ENCODE results near the gene SCTR.

The SCTR gene

GRCh38 chr2:119523952-119524694 is at the start of gene SCTR:
Gene SCTR, minus strand, starts transcription at chr2:119524483. Its CDS starts 257 bp downstream, at chr2:119524226.
- no peak for DNase-seq (ENCODE audit: extremely low read depth in 1 of 2, low read depth in 1 of 2)

- no peak for DNase-seq (ENCODE audit: extremely low read depth in 1 of 2, low read depth in 1 of 2)
Measured at GRCh38 chr2:119567292-119567691, 43.0 kb upstream of the SCTR start.

GRCh38 chr2:119565481-119565880 is 41.2 kb upstream of the SCTR start:
- no peak for DNase-seq (ENCODE audit: extremely low read depth in 1 of 2, low read depth in 1 of 2)

GRCh38 chr2:119553687-119554344 is 29.5 kb upstream of the SCTR start:
- no peak for DNase-seq (ENCODE audit: extremely low read depth in 1 of 2, low read depth in 1 of 2)

GRCh38 chr2:119552902-119553301 is 28.6 kb upstream of the SCTR start:
- no peak for DNase-seq (ENCODE audit: extremely low read depth in 1 of 2, low read depth in 1 of 2)

GRCh38 chr2:119550856-119551255 is 26.6 kb upstream of the SCTR start:
- DNase-seq (ENCODE audit: extremely low read depth in 1 of 2, low read depth in 1 of 2), result no peak

GRCh38 chr2:119550346-119550745 is 26.1 kb upstream of the SCTR start:
- DNase-seq (ENCODE audit: extremely low read depth in 1 of 2, low read depth in 1 of 2), result no peak

- no peak for DNase-seq (ENCODE audit: extremely low read depth in 1 of 2, low read depth in 1 of 2)
Measured at GRCh38 chr2:119549241-119549640, 25.0 kb upstream of the SCTR start.

GRCh38 chr2:119548516-119549120 is 24.3 kb upstream of the SCTR start:
- DNase-seq (ENCODE audit: extremely low read depth in 1 of 2, low read depth in 1 of 2), result no peak

GRCh38 chr2:119546447-119546767 is 22.1 kb upstream of the SCTR start:
- DNase-seq (ENCODE audit: extremely low read depth in 1 of 2, low read depth in 1 of 2), result no peak

- no peak for DNase-seq (ENCODE audit: extremely low read depth in 1 of 2, low read depth in 1 of 2)
Measured at GRCh38 chr2:119545754-119546446, 21.6 kb upstream of the SCTR start.

- DNase-seq (ENCODE audit: extremely low read depth in 1 of 2, low read depth in 1 of 2), result no peak
Measured at GRCh38 chr2:119544939-119545475, 20.7 kb upstream of the SCTR start.

GRCh38 chr2:119544075-119544938 is 20.0 kb upstream of the SCTR start, which contains the start of gene CFAP221:
Gene CFAP221, plus strand, starts transcription at chr2:119544449. Its CDS starts 1,683 bp downstream, at chr2:119546132.
- DNase-seq (ENCODE audit: extremely low read depth in 1 of 2, low read depth in 1 of 2), result no peak

- DNase-seq (ENCODE audit: extremely low read depth in 1 of 2, low read depth in 1 of 2), result no peak
Measured at GRCh38 chr2:119541476-119541875, 17.2 kb upstream of the SCTR start.

- DNase-seq (ENCODE audit: extremely low read depth in 1 of 2, low read depth in 1 of 2), result no peak
Measured at GRCh38 chr2:119537792-119538191, 13.5 kb upstream of the SCTR start.

GRCh38 chr2:119536707-119537106 is 12.4 kb upstream of the SCTR start:
- DNase-seq (ENCODE audit: extremely low read depth in 1 of 2, low read depth in 1 of 2), result no peak

- no peak for DNase-seq (ENCODE audit: extremely low read depth in 1 of 2, low read depth in 1 of 2)
Measured at GRCh38 chr2:119536211-119536610, 11.9 kb upstream of the SCTR start.

- no peak for DNase-seq (ENCODE audit: extremely low read depth in 1 of 2, low read depth in 1 of 2)
Measured at GRCh38 chr2:119533560-119533959, 9.3 kb upstream of the SCTR start.

- DNase-seq (ENCODE audit: extremely low read depth in 1 of 2, low read depth in 1 of 2), result no peak
Measured at GRCh38 chr2:119531292-119531691, 7.0 kb upstream of the SCTR start.

- no peak for DNase-seq (ENCODE audit: extremely low read depth in 1 of 2, low read depth in 1 of 2)
Measured at GRCh38 chr2:119527999-119528398, 3.7 kb upstream of the SCTR start.
